ENCODE measurements around the gene CHST8. TPM values are rescaled to one million over a fixed set of nuclear protein-coding genes. Genes with fewer than 3 reads are reported as not detected.

The CHST8 gene
- total RNA-seq, 1 experiment from 2014 or later: 33.5 TPM

- TF ChIP-seq ATF6 (CRISPR knock-in tag; IDR thresholded peaks at IDR 0.05): no peak
Observed at GRCh38 chr19:33740811-33741396, 119.2 kb downstream of the CHST8 start (continued).

DNA sequence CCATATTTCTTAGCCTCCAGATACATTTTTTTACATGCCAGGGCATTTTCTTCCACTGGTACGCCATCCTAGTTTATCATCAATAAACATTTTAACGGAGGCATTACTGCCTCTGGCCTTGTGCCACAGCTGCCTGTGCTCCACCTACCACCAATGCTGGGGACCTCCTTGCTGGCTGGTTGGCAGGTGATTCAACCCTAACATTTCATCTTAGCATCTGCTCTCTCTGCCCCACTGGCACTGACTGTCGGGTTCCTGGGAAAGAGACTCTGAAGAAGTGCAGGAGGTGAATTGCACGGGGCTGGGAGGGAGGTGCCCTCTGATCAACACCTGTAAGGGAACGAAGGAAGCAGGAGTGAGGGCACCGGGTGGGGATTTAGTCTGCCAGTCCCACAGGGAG is 123.5 kb downstream of the CHST8 start:
- no peak for TF ChIP-seq ZNF416 (CRISPR knock-in tag; IDR thresholded peaks at IDR 0.05)
- no peak for TF ChIP-seq ZNF532 (CRISPR knock-in tag; IDR thresholded peaks at IDR 0.05; ENCODE audit: borderline replicate concordance)
- TF ChIP-seq CREB1 (CRISPR knock-in tag; IDR thresholded peaks at IDR 0.05): no peak
- TF ChIP-seq FOXP1 (CRISPR knock-in tag; IDR thresholded peaks at IDR 0.05; ENCODE audit: borderline replicate concordance): no peak
- TF ChIP-seq NFATC4 (CRISPR knock-in tag; IDR thresholded peaks at IDR 0.05): no peak
- no peak for TF ChIP-seq TCF7 (CRISPR knock-in tag; IDR thresholded peaks at IDR 0.05; ENCODE audit: low read depth)
- TF ChIP-seq ETV6 (CRISPR knock-in tag; IDR thresholded peaks at IDR 0.05): no peak
- no peak for TF ChIP-seq E2F4 (CRISPR knock-in tag; IDR thresholded peaks at IDR 0.05; ENCODE audit: borderline replicate concordance, low read depth)
- TF ChIP-seq NR1H2 (CRISPR knock-in tag; IDR thresholded peaks at IDR 0.05): no peak
- POLR2A ChIA-PET: no interaction called here

DNA sequence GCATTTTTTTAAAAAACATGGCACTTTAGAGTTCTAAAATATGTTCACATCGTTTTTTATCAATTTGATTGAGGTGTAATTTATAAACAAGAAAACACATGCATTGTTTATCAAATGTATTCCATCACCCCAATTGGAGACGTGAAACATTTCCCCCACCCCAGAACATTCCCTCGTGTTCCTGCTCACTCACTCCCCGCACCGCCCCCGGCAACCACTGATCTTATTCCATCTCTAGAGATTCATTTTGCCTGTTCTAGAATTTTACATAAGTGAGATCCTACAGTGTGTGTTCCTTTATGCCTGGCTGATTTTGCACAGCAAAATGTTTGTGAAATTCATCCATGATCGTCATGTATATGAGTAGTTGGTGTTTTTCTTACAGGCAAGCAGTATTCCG is 124.4 kb downstream of the CHST8 start:
- Mint-ChIP-seq H3K27me3 (ENCODE audit: low read depth) (no peaks in the 10 kb centered on the region), H3K4me1 (no peaks in the 10 kb centered on the region), H3K36me3 (no peaks in the 10 kb centered on the region), H3K9me3 (no peaks in the 10 kb centered on the region), H3K27ac (no peak overlapping the region), H3K4me3 (no peak overlapping the region)
- POLR2A ChIA-PET: no interaction called here
- TF ChIP-seq, protein P1, sequence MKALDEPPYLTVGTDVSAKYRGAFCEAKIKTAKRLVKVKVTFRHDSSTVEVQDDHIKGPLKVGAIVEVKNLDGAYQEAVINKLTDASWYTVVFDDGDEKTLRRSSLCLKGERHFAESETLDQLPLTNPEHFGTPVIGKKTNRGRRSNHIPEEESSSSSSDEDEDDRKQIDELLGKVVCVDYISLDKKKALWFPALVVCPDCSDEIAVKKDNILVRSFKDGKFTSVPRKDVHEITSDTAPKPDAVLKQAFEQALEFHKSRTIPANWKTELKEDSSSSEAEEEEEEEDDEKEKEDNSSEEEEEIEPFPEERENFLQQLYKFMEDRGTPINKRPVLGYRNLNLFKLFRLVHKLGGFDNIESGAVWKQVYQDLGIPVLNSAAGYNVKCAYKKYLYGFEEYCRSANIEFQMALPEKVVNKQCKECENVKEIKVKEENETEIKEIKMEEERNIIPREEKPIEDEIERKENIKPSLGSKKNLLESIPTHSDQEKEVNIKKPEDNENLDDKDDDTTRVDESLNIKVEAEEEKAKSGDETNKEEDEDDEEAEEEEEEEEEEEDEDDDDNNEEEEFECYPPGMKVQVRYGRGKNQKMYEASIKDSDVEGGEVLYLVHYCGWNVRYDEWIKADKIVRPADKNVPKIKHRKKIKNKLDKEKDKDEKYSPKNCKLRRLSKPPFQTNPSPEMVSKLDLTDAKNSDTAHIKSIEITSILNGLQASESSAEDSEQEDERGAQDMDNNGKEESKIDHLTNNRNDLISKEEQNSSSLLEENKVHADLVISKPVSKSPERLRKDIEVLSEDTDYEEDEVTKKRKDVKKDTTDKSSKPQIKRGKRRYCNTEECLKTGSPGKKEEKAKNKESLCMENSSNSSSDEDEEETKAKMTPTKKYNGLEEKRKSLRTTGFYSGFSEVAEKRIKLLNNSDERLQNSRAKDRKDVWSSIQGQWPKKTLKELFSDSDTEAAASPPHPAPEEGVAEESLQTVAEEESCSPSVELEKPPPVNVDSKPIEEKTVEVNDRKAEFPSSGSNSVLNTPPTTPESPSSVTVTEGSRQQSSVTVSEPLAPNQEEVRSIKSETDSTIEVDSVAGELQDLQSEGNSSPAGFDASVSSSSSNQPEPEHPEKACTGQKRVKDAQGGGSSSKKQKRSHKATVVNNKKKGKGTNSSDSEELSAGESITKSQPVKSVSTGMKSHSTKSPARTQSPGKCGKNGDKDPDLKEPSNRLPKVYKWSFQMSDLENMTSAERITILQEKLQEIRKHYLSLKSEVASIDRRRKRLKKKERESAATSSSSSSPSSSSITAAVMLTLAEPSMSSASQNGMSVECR (CRISPR knock-in tag; IDR thresholded peaks at IDR 0.05; ENCODE audit: borderline replicate concordance): no peak
- TF ChIP-seq, protein P2, sequence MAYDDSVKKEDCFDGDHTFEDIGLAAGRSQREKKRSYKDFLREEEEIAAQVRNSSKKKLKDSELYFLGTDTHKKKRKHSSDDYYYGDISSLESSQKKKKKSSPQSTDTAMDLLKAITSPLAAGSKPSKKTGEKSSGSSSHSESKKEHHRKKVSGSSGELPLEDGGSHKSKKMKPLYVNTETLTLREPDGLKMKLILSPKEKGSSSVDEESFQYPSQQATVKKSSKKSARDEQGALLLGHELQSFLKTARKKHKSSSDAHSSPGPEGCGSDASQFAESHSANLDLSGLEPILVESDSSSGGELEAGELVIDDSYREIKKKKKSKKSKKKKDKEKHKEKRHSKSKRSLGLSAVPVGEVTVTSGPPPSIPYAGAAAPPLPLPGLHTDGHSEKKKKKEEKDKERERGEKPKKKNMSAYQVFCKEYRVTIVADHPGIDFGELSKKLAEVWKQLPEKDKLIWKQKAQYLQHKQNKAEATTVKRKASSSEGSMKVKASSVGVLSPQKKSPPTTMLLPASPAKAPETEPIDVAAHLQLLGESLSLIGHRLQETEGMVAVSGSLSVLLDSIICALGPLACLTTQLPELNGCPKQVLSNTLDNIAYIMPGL (CRISPR knock-in tag; IDR thresholded peaks at IDR 0.05): no peak
- TF ChIP-seq RORB (CRISPR knock-in tag; IDR thresholded peaks at IDR 0.05) (no peak), NFYB (CRISPR knock-in tag; conservative IDR thresholded peaks at IDR 0.05; ENCODE audit: low read depth) (no peak), TEAD1 (CRISPR knock-in tag; IDR thresholded peaks at IDR 0.05) (no peak), FOXK1 (CRISPR knock-in tag; IDR thresholded peaks at IDR 0.05) (no peak)
- CTCF ChIA-PET: no interaction called here
- ATAC-seq: no peak
- no peak for DNase-seq (ENCODE audit: low spot score)

More for the DNA sequence above, 123.5 kb downstream of the CHST8 start:
- H3K27me3 Mint-ChIP-seq (ENCODE audit: low read depth): no peaks in the 10 kb centered on the region
- no peaks in the 10 kb centered on the region for H3K9me3 Mint-ChIP-seq
- H3K27ac Mint-ChIP-seq: no peak overlapping the region
- ATAC-seq: no peak
- H3K4me1 Mint-ChIP-seq: no peaks in the 10 kb centered on the region
- no peak overlapping the region for H3K4me3 Mint-ChIP-seq
- CTCF ChIA-PET: no interaction called here
- no peaks in the 10 kb centered on the region for H3K36me3 Mint-ChIP-seq
- DNase-seq (ENCODE audit: low spot score): no peak

All from WTC11 (cell line).